IMR-90 (cell line): ENCODE data around the gene CELSR1. TPM values are rescaled to one million over a fixed set of nuclear protein-coding genes. Genes with fewer than 3 reads are reported as not detected.

Experiments used
- ATAC-seq: fragments of 200-7000 bp; cut with Tn5 transposase; 2 replicates; pipeline ENCODE4 v1.9.1; 2020; ENCODE audit warnings: low read depth, mild to moderate bottlenecking, moderate library complexity
- BruUV-seq: library from RNA; stranded (reverse); fragments of 400-500 nt; replicated peaks from 2 replicates; lab custom pipeline; 2021; lab: Mats Ljungman, UMichigan
- CTCF ChIA-PET: fragments of 300-600 bp; formaldehyde crosslinking; extraction: SDS; loops from one replicate; lab custom pipeline; 2021; ENCODE audit warnings: antibody characterized with exemption; lab: Yijun Ruan, JAX
- POLR2A ChIA-PET: fragments of 300-600 bp; sonication (Branson Sonifier 250); formaldehyde crosslinking; loops from one replicate; lab custom pipeline; 2022; ENCODE audit warnings: antibody characterized with exemption; ENCODE audit not compliant: unreplicated experiment; lab: Charles Lee
- DNase-seq: peaks from one replicate; pipeline ENCODE4 v3.0.0; 2013
- H2AFZ ChIP-seq: replicated peaks from 2 replicates; pipeline ENCODE3; 2013; ENCODE audit warnings: low read length, mild to moderate bottlenecking; ENCODE audit not compliant: poor library complexity
- H2AK5ac ChIP-seq: 2 replicates; pipeline ENCODE4 v1.6.1; 2013; ENCODE audit warnings: low read depth, low read length, inconsistent platforms
- H2AK9ac ChIP-seq: replicated peaks from 2 replicates; pipeline ENCODE3; 2013; ENCODE audit warnings: mild to moderate bottlenecking, low read depth, low read length, moderate library complexity; ENCODE audit not compliant: poor library complexity
- H2BK120ac ChIP-seq: 2 replicates; pipeline ENCODE4 v1.6.1; 2013; ENCODE audit warnings: low read depth, low read length, inconsistent platforms
- H2BK15ac ChIP-seq: 3 replicates; pipeline ENCODE4 v1.6.1; 2013; ENCODE audit warnings: low read depth, low read length, inconsistent platforms
- H2BK20ac ChIP-seq: 2 replicates; pipeline ENCODE4 v1.6.1; 2013; ENCODE audit warnings: low read depth, mild to moderate bottlenecking, inconsistent platforms, low read length, moderate library complexity
- H2BK5ac ChIP-seq: 2 replicates; pipeline ENCODE4 v1.6.1; 2013; ENCODE audit warnings: mild to moderate bottlenecking, low read depth, low read length, inconsistent platforms; ENCODE audit not compliant: poor library complexity, severe bottlenecking
- H3K14ac ChIP-seq: replicated peaks from 2 replicates; pipeline ENCODE4 v1.6.1; 2013; ENCODE audit warnings: low read depth, low read length, inconsistent platforms
- H3K18ac ChIP-seq: 2 replicates; pipeline ENCODE4 v1.6.1; 2013; ENCODE audit warnings: low read depth, low read length, control low read depth
- H3K23ac ChIP-seq: 2 replicates; pipeline ENCODE4 v1.6.1; 2013; ENCODE audit warnings: low read depth, low read length, inconsistent platforms
- H3K27ac ChIP-seq: 2 replicates; pipeline ENCODE4 v1.5.1; 2013; ENCODE audit warnings: mild to moderate bottlenecking, control low read depth, low read length; ENCODE audit not compliant: insufficient read depth
- H3K27me3 ChIP-seq: 2 replicates; pipeline ENCODE4 v1.6.1; 2013; ENCODE audit warnings: low read length; ENCODE audit not compliant: control insufficient read depth, insufficient read depth
- H3K36me3 ChIP-seq: 2 replicates; pipeline ENCODE4 v1.6.1; 2013; ENCODE audit warnings: low read length, mixed read lengths; ENCODE audit not compliant: control insufficient read depth, insufficient read depth
- H3K4ac ChIP-seq: 2 replicates; pipeline ENCODE4 v1.6.1; 2013; ENCODE audit warnings: low read depth, low read length, inconsistent platforms
- H3K4me1 ChIP-seq: 2 replicates; pipeline ENCODE4 v1.6.1; 2013; ENCODE audit warnings: low read length, mixed read lengths; ENCODE audit not compliant: control insufficient read depth, insufficient read depth
- H3K4me2 ChIP-seq: 2 replicates; pipeline ENCODE4 v1.6.1; 2013; ENCODE audit warnings: low read depth, mild to moderate bottlenecking, control low read depth, low read length, moderate library complexity
- H3K4me3 ChIP-seq: 2 replicates; pipeline ENCODE4 v1.5.1; 2013; ENCODE audit warnings: low read depth, mild to moderate bottlenecking, control low read depth, low read length, moderate library complexity; ENCODE audit not compliant: insufficient read depth
- H3K56ac ChIP-seq: 2 replicates; pipeline ENCODE4 v1.6.1; 2013; ENCODE audit warnings: low read length, inconsistent platforms; ENCODE audit not compliant: insufficient read depth; ENCODE audit errors: extremely low read depth
- H3K79me1 ChIP-seq, 2 experiments: 2 replicates each; pipeline ENCODE4 v1.6.1; 2013; ENCODE audit warnings: low read length in 2 of 2, inconsistent platforms in 1 of 2, low read depth in 1 of 2
- H3K9ac ChIP-seq: 2 replicates; pipeline ENCODE4 v1.6.1; 2013; ENCODE audit warnings: low read depth, low read length, control low read depth
- H3K9me1 ChIP-seq: 2 replicates; pipeline ENCODE4 v1.6.1; 2013; ENCODE audit warnings: low read length, inconsistent platforms; ENCODE audit not compliant: insufficient read depth
- H3K9me3 ChIP-seq: 2 replicates; pipeline ENCODE4 v1.6.1; 2013; ENCODE audit warnings: low read length; ENCODE audit not compliant: control insufficient read depth, insufficient read depth
- H4K20me1 ChIP-seq: 2 replicates; pipeline ENCODE4 v1.6.1; 2013; ENCODE audit warnings: low read length, inconsistent platforms; ENCODE audit not compliant: insufficient read depth
- H4K5ac ChIP-seq: 2 replicates; pipeline ENCODE4 v1.6.1; 2013; ENCODE audit warnings: mild to moderate bottlenecking, low read depth, low read length, control low read depth
- H4K8ac ChIP-seq, 2 experiments: 2 replicates each; pipeline ENCODE4 v1.6.1; 2013; ENCODE audit warnings: low read depth in 2 of 2, low read length in 2 of 2, control low read depth in 1 of 2, inconsistent platforms in 1 of 2
- H4K91ac ChIP-seq: 2 replicates; pipeline ENCODE4 v1.6.1; 2013; ENCODE audit warnings: low read depth, low read length, inconsistent platforms; ENCODE audit not compliant: insufficient read depth
- BHLHE40 ChIP-seq: fragments of 150-350 bp; IDR thresholded peaks from 2 replicates; pipeline ENCODE4 v1.6.1; 2016; ENCODE audit warnings: mild to moderate bottlenecking, low read depth, low read length
- MXI1 ChIP-seq: IDR thresholded peaks from 2 replicates; pipeline ENCODE4 v1.6.1; 2012; ENCODE audit warnings: low read depth, mild to moderate bottlenecking, low read length, moderate library complexity, borderline replicate concordance
- NFE2L2 ChIP-seq: fragments of 150-350 bp; IDR thresholded peaks from 2 replicates; pipeline ENCODE4 v1.6.1; 2016; ENCODE audit warnings: low read depth, mild to moderate bottlenecking, low read length
- POLR2A ChIP-seq: IDR thresholded peaks from 2 replicates; pipeline ENCODE4 v1.6.1; 2012; ENCODE audit warnings: mild to moderate bottlenecking, low read depth, low read length
- RFX5 ChIP-seq: IDR thresholded peaks from 2 replicates; pipeline ENCODE4 v1.8.0; 2012; ENCODE audit warnings: low read depth, mild to moderate bottlenecking, low read length, moderate library complexity
- WGBS, 2 experiments: methylation state at CpG; one replicate each; pipeline versions ENCODE4 v1.1.5 to v1.1.7; 2013; ENCODE audit warnings: missing lambda C conversion rate in 2 of 2; ENCODE audit not compliant: insufficient read length in 1 of 2; ENCODE audit errors: extremely low coverage in 2 of 2; 5-methylcytosine and 5-hydroxymethylcytosine counted together
- dilution Hi-C: fragments of 300-500 bp; cut with HindIII; formaldehyde crosslinking; loops from one replicate; pipeline ENCODE4 v1.14.3; 2018; ENCODE audit warnings: low sequenced_read_pairs; ENCODE audit not compliant: unreplicated experiment
- in situ Hi-C: fragments of 300-500 bp; cut with MboI; formaldehyde crosslinking; loops from 3 replicates; pipeline ENCODE4 v1.14.3; 2019; ENCODE audit warnings: low sequenced_read_pairs, inconsistent platforms, mixed read lengths
- intact Hi-C: fragments of 100-400 bp; cut with micrococcal nuclease; formaldehyde crosslinking; loops from 2 replicates; pipeline ENCODE4 v1.10.0; 2022
- polyA plus RNA-seq, 3 experiments: library from polyadenylated mRNA; depleted of rRNA; stranded (reverse); fragments of >200 nt; gene quantifications; 2 replicates each; pipeline ENCODE4 v1.2.3, GENCODE V29; 2012; ENCODE audit warnings: low replicate concordance in 1 of 3
- total RNA-seq: library from RNA; depleted of rRNA; stranded (reverse); fragments of >200 nt; gene quantifications from 2 replicates; pipeline ENCODE4 v1.2.3, GENCODE V29; 2012

The CELSR1 gene
- total and polyA plus RNA-seq, 2 of the 4 experiments (the other 2 are of a cell fraction), result 0.36 to 0.82 TPM

DNA sequence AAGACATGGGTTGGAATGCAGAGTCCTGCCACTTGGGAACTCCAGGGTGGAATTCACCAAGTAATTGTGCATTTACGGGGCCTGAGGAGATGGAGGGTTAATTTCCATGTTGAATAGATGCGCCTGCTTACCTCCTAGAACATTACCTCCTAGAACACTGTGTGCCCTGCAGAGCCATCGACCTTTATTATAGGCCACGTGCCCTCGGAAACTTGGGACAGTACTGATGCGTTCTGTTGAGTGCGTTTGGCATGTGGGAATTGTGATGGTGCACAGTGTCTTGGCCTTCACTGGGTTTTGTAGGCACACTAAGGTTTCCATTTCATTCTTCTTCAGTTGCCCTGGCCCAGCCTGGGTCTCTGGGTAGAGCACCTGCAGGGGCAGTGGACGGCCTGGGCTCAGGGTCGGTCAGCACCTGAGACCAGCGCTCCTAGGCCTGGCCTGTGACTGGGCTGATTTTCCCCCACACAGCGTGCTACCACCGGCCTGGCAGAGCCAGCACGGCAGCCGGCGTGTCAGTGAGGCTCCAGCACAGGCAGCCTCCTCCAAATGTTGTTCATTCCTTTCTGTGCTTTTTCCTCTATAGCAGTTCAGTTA lies 189.2 kb downstream of the CELSR1 start:
- Histone ChIP-seq H3K27me3 (no peaks in the 10 kb centered on the region), H3K9ac (no peak overlapping the region), H2BK5ac (no peak overlapping the region), H3K4ac (no peak overlapping the region), H3K18ac (no peak overlapping the region), H3K27ac (no peak overlapping the region), H3K4me2 (no peak overlapping the region), H3K23ac (no peak overlapping the region), H3K9me3 (no peaks in the 10 kb centered on the region), H3K36me3 (peaks cover 84% of the 10 kb centered on the region), H4K8ac (no peak overlapping the region), H2AK9ac (no peak overlapping the region), H3K79me1 (peaks cover 12 to 28% of the 10 kb centered on the region in 2 experiments), H4K20me1 (peaks cover 15% of the 10 kb centered on the region), H3K14ac (no peak overlapping the region), H3K9me1 (no peaks in the 10 kb centered on the region), H4K5ac (no peak overlapping the region), H2AFZ (no peak overlapping the region), H2BK120ac (no peak overlapping the region), H2BK15ac (no peak overlapping the region), H3K4me3 (no peak overlapping the region), H3K56ac (no peak overlapping the region), H4K91ac (no peak overlapping the region), H3K4me1 (no peaks in the 10 kb centered on the region), H2AK5ac (no peak overlapping the region), H2BK20ac (no peak overlapping the region)
- 100% methylated on average over 3 of the region's 15 CpGs; no CpG with 5 or more reads in 1 of the 2 experiments for WGBS, 2 experiments
- no TSS peak for BruUV-seq
- no peak for DNase-seq
- no peak for TF ChIP-seq BHLHE40
- TF ChIP-seq POLR2A, result no peak
- TF ChIP-seq RFX5, result no peak
- no peak for TF ChIP-seq NFE2L2
- TF ChIP-seq MXI1, result no peak
- intact Hi-C loops, result no loop called here
- no peak for ATAC-seq
- dilution Hi-C loops, result no loop called here
- CTCF ChIA-PET, result no interaction called here
- POLR2A ChIA-PET, result no interaction called here
- in situ Hi-C loops, result loop anchor here (5.0 kb wide), 1 partner anchor 49 kb away; no protein-coding TSS in a partner anchor
